ENCODE data around the gene FCGR3B. TPM values are rescaled to one million over a fixed set of nuclear protein-coding genes. Genes with fewer than 3 reads are reported as not detected.

Gene FCGR3B
- total RNA-seq = not detected in 2 replicates

GRCh38 chr1:161631076-161631475 lies at the start of gene FCGR3B:
TSS of gene FCGR3B (minus strand) at chr1:161631176. CDS start at chr1:161631094, 82 bp downstream.

GRCh38 chr1:161662684-161663339 lies 31.8 kb upstream of the FCGR3B start, which contains the start of gene FCGR2B:
TSS of gene FCGR2B (plus strand) at chr1:161663143. CDS start at chr1:161663242, 99 bp downstream.

Other genes with a start within 250 kb of the FCGR3B start
- under 0.01 and 0.28 TPM in 2 replicates for gene FCGR2A, start 125.7 kb downstream of the FCGR3B start, total RNA-seq
- gene HSPA6, start 106.6 kb downstream of the FCGR3B start, total RNA-seq = 0.96 and 2.3 TPM in 2 replicates
- gene FCGR3A, start 81.4 kb downstream of the FCGR3B start, total RNA-seq = not detected in 2 replicates
- not detected in 2 replicates for gene FCGR2B, start 32.0 kb upstream of the FCGR3B start, total RNA-seq
- gene FCRLA, start 76.1 kb upstream of the FCGR3B start, total RNA-seq = 1.7 and 2.3 TPM in 2 replicates
- gene FCRLB, start 90.4 kb upstream of the FCGR3B start, total RNA-seq = 3.1 and 3.8 TPM in 2 replicates
- gene DUSP12, start 118.6 kb upstream of the FCGR3B start, total RNA-seq = 24.0 and 26.5 TPM in 2 replicates
- gene ATF6, start 135.1 kb upstream of the FCGR3B start, total RNA-seq = 23.2 and 27.6 TPM in 2 replicates

All from regular cardiac myocyte (primary cell).